Gastroesophageal sphincter (tissue), 3 donors: ENCODE results near the gene BMPR1A.

Source experiments
- CTCF ChIP-seq, 4 experiments: fragments of 200-600 bp in 2 of 4; fragments of 450-650 bp in 2 of 4; sonication (generic) in 1 of 4; IDR thresholded peaks; one replicate each; pipeline ENCODE4 v1.5.1; 2017 to 2019; ENCODE audit warnings: antibody characterized with exemption in 4 of 4, mild to moderate bottlenecking in 2 of 4, moderate library complexity in 2 of 4
- EP300 ChIP-seq: sonication (generic); formaldehyde crosslinking; IDR thresholded peaks from one replicate; pipeline ENCODE4 v1.6.1; 2017; ENCODE audit warnings: antibody characterized with exemption, mild to moderate bottlenecking
- POLR2A ChIP-seq, 2 donors: fragments of 450-650 bp; IDR thresholded peaks; one replicate each; pipeline ENCODE4 v1.6.1; 2017; ENCODE audit warnings: antibody characterized with exemption in 2 of 2, mild to moderate bottlenecking in 2 of 2, moderate library complexity in 1 of 2
- POLR2AphosphoS5 ChIP-seq: sonication (generic); formaldehyde crosslinking; IDR thresholded peaks from one replicate; pipeline ENCODE4 v1.6.1; 2017; ENCODE audit warnings: antibody characterized with exemption

GRCh38 chr10:86904600-86904999 is 148.2 kb downstream of the BMPR1A start:
- TF ChIP-seq POLR2A (IDR thresholded peaks at IDR 0.05) (no peak), CTCF (IDR thresholded peaks at IDR 0.05) (no peak), EP300 (no peak), POLR2AphosphoS5 (no peak)
